NCI-H1105 (cell line): ENCODE measurements around the gene FAM131B.
"Not testable (repeated sequence)": the region's sequence is repeated elsewhere in the genome, so short reads cannot be mapped to it uniquely, and the experiment has no call there.

Experiments
- DNase-seq: peaks from one replicate; lab custom pipeline; 2025; lab: John Stamatoyannopoulos, UW

FAM131B gene

DNA sequence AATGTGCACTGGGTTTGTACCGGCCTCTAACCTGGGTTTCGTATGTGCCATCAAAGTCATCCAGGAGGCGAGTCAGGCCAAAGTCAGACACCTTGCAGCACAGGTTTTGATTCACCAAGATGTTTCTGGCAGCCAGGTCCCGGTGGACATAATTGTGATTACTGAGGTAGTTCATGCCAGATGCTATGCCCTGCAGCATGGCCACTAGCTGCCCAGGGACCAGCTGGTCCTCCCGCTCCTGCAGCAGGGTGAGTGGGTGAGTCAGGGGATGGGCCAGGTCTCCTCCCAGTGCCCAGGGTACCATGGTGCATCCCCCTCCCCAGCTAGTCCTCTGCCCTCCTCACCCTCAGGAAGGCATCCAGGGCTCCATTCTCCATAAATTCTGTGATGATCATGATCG is 32.3 kb upstream of the FAM131B start:
- DNase-seq, result no peak

DNA sequence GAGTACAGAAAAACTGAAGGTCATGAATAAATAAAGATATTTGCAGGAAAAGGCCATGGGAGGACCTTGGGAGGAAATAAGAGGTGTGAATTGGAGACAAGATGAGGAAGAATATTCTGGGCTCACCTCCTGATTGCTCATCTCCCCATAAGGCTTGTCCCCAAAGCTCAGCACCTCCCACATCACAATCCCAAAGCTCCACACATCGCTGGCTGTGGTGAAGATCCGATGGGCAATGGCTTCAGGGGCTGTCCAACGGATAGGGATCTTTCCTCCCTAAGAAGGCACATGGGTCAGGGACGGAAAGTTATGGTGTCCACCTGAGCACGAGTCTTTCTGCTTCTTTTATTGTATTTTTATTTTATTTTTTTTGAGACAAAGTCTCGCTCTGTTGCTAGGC is 31.6 kb upstream of the FAM131B start:
- DNase-seq, result no peak

- DNase-seq, result no peak
Observed at GRCh38 chr7:143393267-143394041, 30.9 kb upstream of the FAM131B start.

DNA sequence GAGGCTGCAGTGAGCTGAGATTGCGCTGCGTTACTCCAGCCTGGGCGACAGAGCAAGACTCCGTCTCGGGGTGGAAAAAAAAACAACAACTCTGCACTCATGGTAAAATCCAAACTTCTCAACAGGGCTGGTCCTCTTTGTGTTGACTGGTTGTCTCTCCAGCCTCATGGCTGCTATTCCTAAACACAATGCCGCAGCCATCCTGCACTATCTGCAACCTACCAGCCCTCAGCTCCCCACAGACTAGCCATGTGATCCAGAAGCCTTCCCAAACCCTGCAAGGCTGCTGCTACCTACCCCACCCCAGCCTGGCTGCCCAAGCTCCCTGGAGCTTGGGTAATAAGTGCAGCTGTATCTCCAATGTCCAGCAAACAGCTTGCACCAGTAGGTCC is 30.4 kb upstream of the FAM131B start:
- DNase-seq, result no peak

- DNase-seq, result not testable (repeated sequence)
Observed at GRCh38 chr7:143392427-143392826, 29.9 kb upstream of the FAM131B start.

GRCh38 chr7:143391462-143392404 is 29.2 kb upstream of the FAM131B start:
- DNase-seq, result no peak

DNA sequence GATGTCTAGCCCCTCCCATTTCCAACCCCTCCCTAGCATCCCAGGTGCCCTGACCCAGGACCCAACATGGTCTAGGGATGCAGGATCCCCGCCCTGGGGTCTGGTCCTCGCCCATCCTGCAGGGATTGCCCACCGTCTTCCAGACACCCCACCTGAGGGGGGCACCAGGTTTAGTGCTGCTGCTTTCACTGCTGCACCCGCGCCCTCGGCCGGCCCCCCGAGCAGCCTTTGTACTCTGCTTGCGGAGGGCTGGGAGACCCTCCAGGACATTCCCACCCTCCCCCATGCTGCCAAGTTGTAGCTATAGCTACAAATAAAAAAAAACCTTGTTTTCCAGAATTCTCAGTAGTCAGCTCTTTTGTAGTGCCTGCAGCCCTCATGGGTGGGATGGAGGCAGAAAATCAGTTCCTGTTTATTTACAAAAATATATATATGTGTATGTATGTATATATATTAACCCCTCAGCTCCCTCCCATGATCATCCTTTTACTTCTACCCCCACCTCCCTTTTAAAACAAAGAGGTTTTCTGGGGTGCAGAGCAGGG is 28.3 kb upstream of the FAM131B start:
- DNase-seq, result no peak

DNA sequence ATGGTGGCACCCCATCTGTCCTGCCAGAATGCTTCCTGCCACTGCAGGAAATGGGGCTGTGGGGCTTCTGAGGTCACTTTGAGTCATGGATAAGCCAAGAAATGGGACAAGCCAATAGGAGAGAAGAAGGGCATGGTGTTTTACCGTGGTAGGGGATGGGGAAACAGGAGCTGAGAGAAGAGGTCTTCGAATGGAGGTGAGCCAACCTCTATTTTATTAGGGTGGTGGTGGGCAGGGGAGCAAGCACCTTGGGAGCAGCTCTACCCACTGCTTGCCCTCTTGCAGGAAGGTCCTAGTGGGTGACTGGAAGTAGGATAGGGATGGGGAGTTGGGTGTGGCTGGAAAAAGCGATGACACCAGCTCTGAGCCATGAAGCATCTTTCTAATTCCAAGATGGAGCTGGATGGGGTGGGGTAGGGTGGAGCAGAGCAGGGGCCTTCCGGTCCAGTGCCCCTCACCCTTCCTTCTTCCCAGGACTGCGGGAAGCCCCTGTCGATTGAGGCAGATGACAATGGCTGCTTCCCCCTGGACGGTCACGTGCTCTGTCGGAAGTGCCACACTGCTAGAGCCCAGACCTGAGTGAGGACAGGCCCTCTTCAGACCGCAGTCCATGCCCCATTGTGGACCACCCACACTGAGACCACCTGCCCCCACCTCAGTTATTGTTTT is 27.7 kb upstream of the FAM131B start:
- DNase-seq, result no peak

DNA sequence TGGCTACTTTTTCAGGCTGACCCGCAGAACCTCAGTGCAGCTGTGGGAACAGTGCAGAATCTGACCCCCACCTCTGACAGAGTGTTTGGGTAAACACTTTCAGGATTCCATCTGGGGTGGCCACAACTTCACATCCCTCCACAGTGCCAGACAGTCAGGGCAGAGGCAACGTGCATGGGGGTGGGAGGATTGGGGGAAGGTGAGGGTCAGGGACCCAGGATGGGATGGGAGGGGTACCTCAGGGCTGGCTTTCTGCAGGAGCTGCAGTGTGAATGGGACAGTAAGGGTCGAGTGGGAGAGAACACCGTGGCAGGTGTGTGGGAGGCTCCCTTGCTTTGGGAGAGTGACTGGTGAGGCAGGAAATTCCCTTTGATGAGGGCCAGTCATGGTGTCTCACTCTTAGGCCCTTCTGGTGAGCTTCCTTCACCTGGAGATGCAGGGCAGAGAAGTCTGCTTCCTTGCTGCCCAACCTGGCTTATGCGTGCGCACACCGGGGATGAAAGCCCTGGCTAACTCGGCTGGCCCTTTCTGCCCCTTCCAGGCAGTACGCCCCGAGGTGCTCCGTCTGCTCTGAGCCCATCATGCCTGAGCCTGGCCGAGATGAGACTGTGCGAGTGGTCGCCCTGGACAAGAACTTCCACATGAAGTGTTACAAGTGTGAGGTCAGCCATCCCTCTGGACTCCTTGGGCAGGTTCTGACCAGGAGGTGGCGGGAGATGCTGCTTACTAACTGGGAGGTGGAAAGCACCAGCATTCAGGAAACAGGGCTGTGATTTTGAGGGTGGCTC is 27.0 kb upstream of the FAM131B start:
- no peak for DNase-seq

GRCh38 chr7:143388491-143389101 is 26.1 kb upstream of the FAM131B start:
- DNase-seq, result no peak

- DNase-seq, result no peak
Observed at GRCh38 chr7:143388051-143388450, 25.5 kb upstream of the FAM131B start.

- no peak for DNase-seq
Observed at GRCh38 chr7:143387156-143387975, 24.9 kb upstream of the FAM131B start.

DNA sequence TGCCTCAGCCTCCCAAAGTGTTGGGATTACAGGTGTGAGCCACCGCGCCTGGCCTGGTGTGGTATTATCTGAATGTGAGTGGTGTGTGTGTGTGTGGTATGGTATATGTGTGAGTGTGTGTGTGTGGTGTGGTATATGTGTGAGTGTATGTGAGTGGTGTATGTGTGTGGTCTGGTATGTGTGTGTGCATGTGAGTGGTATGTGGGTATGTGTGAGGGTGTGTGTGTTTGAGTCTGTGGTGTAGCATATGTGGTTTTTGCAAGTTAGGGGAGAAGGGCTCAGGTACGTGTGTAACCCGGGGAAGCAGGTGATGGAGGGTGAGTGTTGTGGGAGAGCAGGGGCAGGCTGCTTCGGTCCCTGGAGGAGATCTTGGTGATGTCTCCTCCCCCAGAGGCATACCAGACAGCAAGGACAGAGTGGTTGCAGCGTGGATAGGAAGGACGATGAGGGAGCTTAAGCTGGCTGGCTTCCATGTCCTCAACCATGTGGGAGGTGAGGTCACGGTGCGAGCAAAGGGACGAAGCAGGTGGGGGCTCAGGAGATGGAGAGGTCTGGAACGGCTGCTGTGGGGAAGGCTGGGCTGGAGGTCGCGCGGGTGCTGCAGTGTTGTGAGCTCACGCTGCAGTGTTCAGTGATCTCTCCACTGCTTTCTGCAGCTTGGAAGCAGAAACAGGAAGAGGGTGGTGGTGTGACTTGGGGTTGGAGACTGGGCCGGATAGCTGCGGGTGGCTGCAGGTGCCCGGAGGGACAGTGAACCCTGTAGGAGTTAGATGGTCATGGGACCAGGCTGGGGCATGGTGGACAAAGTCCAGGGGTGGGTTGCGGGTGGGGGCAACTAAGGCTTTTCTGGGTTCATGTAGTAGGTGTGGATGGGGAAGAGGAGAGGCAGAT is 23.6 kb upstream of the FAM131B start:
- DNase-seq, result no peak

GRCh38 chr7:143384661-143385631 is 22.4 kb upstream of the FAM131B start:
- DNase-seq, result no peak

- DNase-seq, result no peak
Observed at GRCh38 chr7:143384148-143384547, 21.6 kb upstream of the FAM131B start.

DNA sequence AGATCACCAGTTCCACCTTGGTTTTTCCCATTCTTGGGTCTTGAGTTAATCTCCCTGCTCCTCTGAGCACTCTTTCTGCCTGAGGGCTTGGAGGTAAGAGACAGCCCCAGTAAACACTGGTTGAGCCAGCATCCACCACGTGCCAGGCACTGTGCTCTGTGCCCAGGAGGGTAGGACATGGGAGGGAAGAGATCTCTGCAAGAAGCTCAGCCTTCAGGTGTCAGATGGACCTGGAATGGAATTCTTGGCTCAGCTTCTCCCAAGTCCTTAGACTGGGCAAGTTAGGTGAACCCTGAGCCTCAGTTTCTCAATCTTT is 21.1 kb upstream of the FAM131B start:
- DNase-seq, result no peak

GRCh38 chr7:143382791-143383641 is 20.5 kb upstream of the FAM131B start:
- no peak for DNase-seq
